Uterus (tissue), 2 donors: Measurements from ENCODE around the gene NINL.

Experiments
- POLR2A ChIP-seq, 2 donors: fragments of 450-650 bp; IDR thresholded peaks; one replicate each; pipeline ENCODE4 v1.6.1; 2016; ENCODE audit warnings: antibody characterized with exemption in 2 of 2, mild to moderate bottlenecking in 1 of 2, moderate library complexity in 1 of 2
- TF ChIP-seq, protein P1 (sequence below), 4 experiments: fragments of 200-600 bp in 2 of 4; fragments of 450-650 bp in 2 of 4; sonication (generic) in 2 of 4; IDR thresholded peaks; one replicate each; pipeline ENCODE4 v1.5.1; 2016 to 2019; ENCODE audit warnings: antibody characterized with exemption in 4 of 4, mild to moderate bottlenecking in 2 of 4, moderate library complexity in 1 of 4

DNA sequence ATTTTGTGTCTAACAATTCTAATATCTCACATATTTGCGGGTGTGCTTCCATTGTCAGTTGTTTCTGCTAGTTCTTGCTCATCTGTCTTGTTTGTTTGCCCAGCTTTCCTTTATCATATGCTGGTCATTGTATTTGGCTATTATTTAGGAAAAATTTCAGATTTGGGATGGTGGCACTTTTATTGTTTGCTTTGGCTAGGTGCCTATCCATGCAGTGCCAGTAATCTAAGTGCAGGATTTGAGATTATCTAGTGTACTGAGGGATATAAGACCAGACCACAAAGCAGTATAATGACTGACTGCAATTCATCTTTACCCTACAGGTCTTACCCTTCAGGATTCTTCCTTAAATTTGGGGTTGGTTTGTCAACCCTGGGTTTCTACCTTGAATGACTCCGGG is 63.9 kb downstream of the NINL start:
- TF ChIP-seq, protein P1, sequence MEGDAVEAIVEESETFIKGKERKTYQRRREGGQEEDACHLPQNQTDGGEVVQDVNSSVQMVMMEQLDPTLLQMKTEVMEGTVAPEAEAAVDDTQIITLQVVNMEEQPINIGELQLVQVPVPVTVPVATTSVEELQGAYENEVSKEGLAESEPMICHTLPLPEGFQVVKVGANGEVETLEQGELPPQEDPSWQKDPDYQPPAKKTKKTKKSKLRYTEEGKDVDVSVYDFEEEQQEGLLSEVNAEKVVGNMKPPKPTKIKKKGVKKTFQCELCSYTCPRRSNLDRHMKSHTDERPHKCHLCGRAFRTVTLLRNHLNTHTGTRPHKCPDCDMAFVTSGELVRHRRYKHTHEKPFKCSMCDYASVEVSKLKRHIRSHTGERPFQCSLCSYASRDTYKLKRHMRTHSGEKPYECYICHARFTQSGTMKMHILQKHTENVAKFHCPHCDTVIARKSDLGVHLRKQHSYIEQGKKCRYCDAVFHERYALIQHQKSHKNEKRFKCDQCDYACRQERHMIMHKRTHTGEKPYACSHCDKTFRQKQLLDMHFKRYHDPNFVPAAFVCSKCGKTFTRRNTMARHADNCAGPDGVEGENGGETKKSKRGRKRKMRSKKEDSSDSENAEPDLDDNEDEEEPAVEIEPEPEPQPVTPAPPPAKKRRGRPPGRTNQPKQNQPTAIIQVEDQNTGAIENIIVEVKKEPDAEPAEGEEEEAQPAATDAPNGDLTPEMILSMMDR (IDR thresholded peaks at IDR 0.05): no peak
- TF ChIP-seq POLR2A (IDR thresholded peaks at IDR 0.05): no peak
